Peyer's patch (tissue), 4 donors: ENCODE measurements around the gene CCDC69. TPM values are rescaled to one million over a fixed set of nuclear protein-coding genes. Genes with fewer than 3 reads are reported as not detected.
A peak's percentile ranks its signal among the peaks of the same experiment; 100 is the strongest.

Source experiments
- DNase-seq, 3 donors: peaks; one replicate each; pipeline ENCODE4 v3.0.0-alpha.2; 2017 to 2019
- H3K27ac ChIP-seq, 4 donors: fragments of 200-600 bp; sonication (generic); one replicate each; pipeline ENCODE4 v1.5.1; 2016 to 2019
- H3K27me3 ChIP-seq, 2 donors: fragments of 200-600 bp; sonication (generic); one replicate each; pipeline ENCODE4 v1.5.1; 2019
- H3K36me3 ChIP-seq, 3 donors: fragments of 200-600 bp; sonication (generic); one replicate each; pipeline ENCODE4 v1.5.1; 2016 to 2019
- H3K4me1 ChIP-seq, 4 donors: fragments of 200-600 bp; sonication (generic); one replicate each; pipeline ENCODE4 v1.5.1; 2016 to 2019
- H3K4me3 ChIP-seq, 4 donors: fragments of 200-600 bp; sonication (generic); 1 replicate in 3 of 4; 2 replicates in 1 of 4; pipeline ENCODE4 v1.5.1; 2016 to 2019; ENCODE audit warnings: mild to moderate bottlenecking in 1 of 4
- H3K9me3 ChIP-seq, 4 donors: fragments of 200-600 bp; sonication (generic); one replicate each; pipeline ENCODE4 v1.5.1; 2016 to 2019; ENCODE audit warnings: mild to moderate bottlenecking in 1 of 4
- POLR2A ChIP-seq, 2 donors: fragments of 450-650 bp; IDR thresholded peaks; one replicate each; pipeline ENCODE4 v1.5.1; 2017; ENCODE audit warnings: antibody characterized with exemption in 2 of 2, mild to moderate bottlenecking in 2 of 2, moderate library complexity in 2 of 2
- total RNA-seq, 4 donors: library from RNA; depleted of rRNA; stranded (reverse); fragments of >200 nt; gene quantifications; one replicate each; pipeline ENCODE4 v1.1.0, GENCODE V29; 2016
- TF ChIP-seq, protein P1 (sequence below), 6 experiments: fragments of 450-650 bp in 4 of 6; fragments of 200-600 bp in 2 of 6; sonication (generic) in 1 of 6; IDR thresholded peaks; one replicate each; pipeline ENCODE4 v1.5.1; 2017 to 2019; ENCODE audit warnings: antibody characterized with exemption in 6 of 6, mild to moderate bottlenecking in 3 of 6, moderate library complexity in 1 of 6

Gene CCDC69
- total RNA-seq, 4 donors from 2014 or later, result 15.8 to 86.6 (median 33.3) TPM

DNA sequence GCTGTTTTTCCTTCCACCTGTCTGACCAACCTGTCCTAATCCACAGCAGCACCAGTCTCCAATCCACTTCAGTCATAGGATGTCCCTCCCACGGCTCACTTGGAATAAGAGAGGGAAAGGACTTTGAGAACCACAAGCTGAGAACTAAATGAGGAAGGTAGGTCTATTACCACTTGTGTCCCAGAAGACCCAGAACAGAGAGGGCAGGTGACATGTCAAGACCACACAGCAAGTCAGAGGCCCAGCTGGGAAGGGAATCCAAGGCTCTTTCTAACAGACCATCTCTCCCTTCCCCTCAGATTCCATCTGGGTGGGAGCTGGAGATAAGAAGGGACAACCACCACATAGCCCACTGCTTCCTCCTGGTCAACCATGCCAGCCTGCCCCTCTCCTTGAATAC, 81.0 kb downstream of the CCDC69 start:
- H3K27ac ChIP-seq, result peak overlapping the region in 1 of 4 donors; percentile 68
- H3K4me3 ChIP-seq, result no peak overlapping the region
- peaks cover 0 to 17% (median 0%) of the 10 kb centered on the region in 3 donors for H3K36me3 ChIP-seq
- TF ChIP-seq, protein P1, sequence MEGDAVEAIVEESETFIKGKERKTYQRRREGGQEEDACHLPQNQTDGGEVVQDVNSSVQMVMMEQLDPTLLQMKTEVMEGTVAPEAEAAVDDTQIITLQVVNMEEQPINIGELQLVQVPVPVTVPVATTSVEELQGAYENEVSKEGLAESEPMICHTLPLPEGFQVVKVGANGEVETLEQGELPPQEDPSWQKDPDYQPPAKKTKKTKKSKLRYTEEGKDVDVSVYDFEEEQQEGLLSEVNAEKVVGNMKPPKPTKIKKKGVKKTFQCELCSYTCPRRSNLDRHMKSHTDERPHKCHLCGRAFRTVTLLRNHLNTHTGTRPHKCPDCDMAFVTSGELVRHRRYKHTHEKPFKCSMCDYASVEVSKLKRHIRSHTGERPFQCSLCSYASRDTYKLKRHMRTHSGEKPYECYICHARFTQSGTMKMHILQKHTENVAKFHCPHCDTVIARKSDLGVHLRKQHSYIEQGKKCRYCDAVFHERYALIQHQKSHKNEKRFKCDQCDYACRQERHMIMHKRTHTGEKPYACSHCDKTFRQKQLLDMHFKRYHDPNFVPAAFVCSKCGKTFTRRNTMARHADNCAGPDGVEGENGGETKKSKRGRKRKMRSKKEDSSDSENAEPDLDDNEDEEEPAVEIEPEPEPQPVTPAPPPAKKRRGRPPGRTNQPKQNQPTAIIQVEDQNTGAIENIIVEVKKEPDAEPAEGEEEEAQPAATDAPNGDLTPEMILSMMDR (IDR thresholded peaks at IDR 0.05), result no peak
- TF ChIP-seq POLR2A (IDR thresholded peaks at IDR 0.05), result no peak
- H3K27me3 ChIP-seq, result no peaks in the 10 kb centered on the region
- no peaks in the 10 kb centered on the region for H3K9me3 ChIP-seq
- peaks cover 0 to 43% (median 28%) of the 10 kb centered on the region in 4 donors for H3K4me1 ChIP-seq
- no peak for DNase-seq

DNA sequence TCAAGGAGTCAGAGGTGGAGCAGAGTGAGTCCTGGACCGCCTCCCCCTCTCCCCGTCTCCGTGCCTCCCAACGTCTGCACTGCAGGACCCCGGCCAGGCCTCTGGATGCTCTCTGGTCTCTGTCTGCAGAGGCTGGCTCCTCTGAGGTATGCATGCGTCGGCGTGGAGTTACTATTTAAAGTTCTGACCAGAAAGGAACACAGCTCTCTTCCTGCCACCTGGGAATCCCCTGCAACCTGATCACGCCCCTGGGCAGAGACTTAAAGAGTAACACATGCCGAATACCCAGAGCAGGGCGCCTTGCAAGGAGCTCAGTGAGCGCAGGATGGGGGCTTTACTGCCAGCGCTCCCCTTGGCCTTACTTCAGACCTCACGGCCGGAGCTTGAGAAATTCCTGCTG, 82.4 kb downstream of the CCDC69 start:
- no peaks in the 10 kb centered on the region for H3K27me3 ChIP-seq
- H3K27ac ChIP-seq, result peak overlapping the region in 3 of 4 donors; percentile 33 to 68 (median 42)
- DNase-seq, result peak in 2 of 3 donors; percentile 73 to 80
- TF ChIP-seq, protein P1 (IDR thresholded peaks at IDR 0.05), result no peak
- no peak for TF ChIP-seq POLR2A (IDR thresholded peaks at IDR 0.05)
- no peaks in the 10 kb centered on the region for H3K9me3 ChIP-seq
- H3K36me3 ChIP-seq, result peaks cover 0 to 31% (median 0%) of the 10 kb centered on the region in 3 donors
- peak overlapping the region in 1 of 4 donors; percentile 25 for H3K4me3 ChIP-seq
- peaks cover 0 to 42% (median 28%) of the 10 kb centered on the region in 4 donors for H3K4me1 ChIP-seq

DNA sequence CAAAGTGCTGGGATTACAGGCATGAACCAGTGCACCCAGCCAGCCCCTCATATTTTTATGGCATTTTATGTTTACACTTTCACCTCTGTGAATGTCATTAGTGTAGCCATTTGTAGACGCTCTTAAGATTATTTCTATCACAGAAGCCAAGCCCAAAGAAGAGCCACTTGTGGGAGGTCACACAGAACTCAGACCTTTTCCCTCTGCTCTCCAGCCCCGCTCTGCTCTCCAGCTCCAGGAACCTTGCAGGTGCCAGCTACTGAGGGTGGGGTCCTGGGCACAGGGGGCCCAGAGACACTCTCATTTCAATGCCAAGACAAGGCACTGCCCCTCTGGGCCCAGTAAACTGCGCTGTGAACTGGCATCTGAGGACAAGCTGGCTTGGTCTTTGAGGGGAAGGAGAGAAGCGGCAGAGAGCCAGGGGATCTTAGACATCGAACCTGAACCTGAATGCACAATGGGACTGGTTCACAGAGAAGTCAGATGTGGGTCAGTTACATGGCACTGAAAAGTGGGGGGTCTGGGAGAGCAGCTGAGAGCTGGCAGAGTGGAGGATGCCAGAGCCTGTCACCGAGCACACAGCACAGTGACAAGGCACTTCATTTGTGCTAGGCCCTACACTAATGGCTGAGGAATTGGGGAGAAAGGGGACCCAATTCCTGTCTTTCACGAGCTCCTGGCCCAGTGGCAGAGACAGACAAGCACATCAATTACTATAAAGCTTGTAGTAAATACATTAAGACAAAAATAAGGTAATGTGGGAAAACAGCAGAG, 83.0 kb downstream of the CCDC69 start:
- TF ChIP-seq, protein P1 (IDR thresholded peaks at IDR 0.05), result no peak
- TF ChIP-seq POLR2A (IDR thresholded peaks at IDR 0.05), result no peak
- H3K36me3 ChIP-seq, result peaks cover 0 to 37% (median 0%) of the 10 kb centered on the region in 3 donors
- H3K4me3 ChIP-seq, result peak overlapping the region in 1 of 4 donors; percentile 25
- peaks cover 0 to 36% (median 26%) of the 10 kb centered on the region in 4 donors for H3K4me1 ChIP-seq
- no peaks in the 10 kb centered on the region for H3K27me3 ChIP-seq
- DNase-seq, result no peak
- H3K9me3 ChIP-seq, result no peaks in the 10 kb centered on the region
- H3K27ac ChIP-seq, result peak overlapping the region in 3 of 4 donors; percentile 33 to 68 (median 42)

DNA sequence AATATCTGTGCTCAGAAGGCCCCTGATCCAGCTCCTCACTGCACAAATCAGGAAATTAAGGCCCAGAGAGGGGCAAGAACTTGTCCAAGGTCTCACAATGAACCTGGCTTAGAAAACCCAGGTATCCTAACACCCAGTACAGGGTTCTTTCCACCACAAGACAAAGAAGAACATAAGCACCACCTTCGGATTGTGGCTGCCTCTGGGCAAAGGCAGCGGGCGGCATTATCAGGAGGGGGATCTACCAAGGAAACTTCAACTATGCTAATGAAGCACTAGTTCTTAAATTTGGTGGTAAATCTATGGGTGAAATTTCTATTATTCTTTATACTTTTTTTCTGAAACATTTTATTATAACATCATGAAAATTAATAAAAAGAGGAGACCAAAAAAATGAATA, 84.2 kb downstream of the CCDC69 start:
- H3K27me3 ChIP-seq, result no peaks in the 10 kb centered on the region
- no peak for DNase-seq
- no peaks in the 10 kb centered on the region for H3K9me3 ChIP-seq
- no peak overlapping the region for H3K4me3 ChIP-seq
- peaks cover 0 to 34% (median 21%) of the 10 kb centered on the region in 4 donors for H3K4me1 ChIP-seq
- no peak overlapping the region for H3K27ac ChIP-seq
- TF ChIP-seq, protein P1 (IDR thresholded peaks at IDR 0.05), result no peak
- TF ChIP-seq POLR2A (IDR thresholded peaks at IDR 0.05), result no peak
- peaks cover 0 to 49% (median 0%) of the 10 kb centered on the region in 3 donors for H3K36me3 ChIP-seq

DNA sequence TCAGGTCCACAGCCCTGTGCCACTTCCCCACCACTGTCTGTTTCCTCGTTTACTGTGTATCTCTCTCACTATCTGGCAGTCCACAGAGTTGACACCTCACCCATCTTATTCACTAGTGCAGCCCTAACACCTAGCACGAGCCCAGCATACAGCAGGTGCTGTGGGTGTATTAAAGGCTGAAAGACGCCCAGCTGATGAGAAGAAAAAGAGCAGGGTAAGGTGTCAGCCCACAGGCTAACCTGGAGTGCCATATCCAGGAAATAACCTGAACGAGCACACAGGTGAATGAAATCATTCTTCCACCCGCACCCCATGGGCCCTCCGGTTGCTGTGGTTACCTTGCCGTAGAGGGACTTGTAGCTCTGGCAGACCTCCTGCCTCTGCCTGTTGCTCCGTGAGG, 84.9 kb downstream of the CCDC69 start:
- DNase-seq, result no peak
- H3K4me1 ChIP-seq, result peaks cover 0 to 36% (median 22%) of the 10 kb centered on the region in 4 donors
- H3K27ac ChIP-seq, result no peak overlapping the region
- no peak overlapping the region for H3K4me3 ChIP-seq
- no peaks in the 10 kb centered on the region for H3K9me3 ChIP-seq
- TF ChIP-seq, protein P1 (IDR thresholded peaks at IDR 0.05), result no peak
- no peak for TF ChIP-seq POLR2A (IDR thresholded peaks at IDR 0.05)
- H3K36me3 ChIP-seq, result peaks cover 0 to 54% (median 0%) of the 10 kb centered on the region in 3 donors
- H3K27me3 ChIP-seq, result no peaks in the 10 kb centered on the region
